ENCODE measurements around the gene ALKBH5. TPM values are rescaled to one million over a fixed set of nuclear protein-coding genes. Genes with fewer than 3 reads are reported as not detected.

ALKBH5 gene
- total and polyA plus RNA-seq, 2 experiments from 2014 or later: 32.2 to 117 TPM

DNA sequence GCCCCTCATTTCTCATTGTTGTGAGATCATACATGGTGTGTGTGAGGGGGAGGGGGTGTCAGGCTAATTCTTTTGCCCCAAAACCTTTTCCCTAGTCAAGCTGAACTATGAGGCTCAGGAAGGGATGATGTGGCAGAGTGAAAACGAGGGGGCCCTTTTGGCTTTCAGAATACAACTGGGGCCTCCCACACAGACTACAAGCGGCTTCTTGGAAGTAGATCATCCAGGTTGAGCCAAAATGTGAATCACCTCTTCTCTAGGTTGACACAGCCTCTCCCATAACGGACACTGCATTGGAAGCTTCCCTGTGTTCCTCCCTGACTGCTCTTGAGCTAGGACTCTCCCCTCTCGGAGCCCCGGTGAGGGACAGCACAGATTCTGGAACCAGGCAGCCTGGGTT lies 2.3 kb upstream of the ALKBH5 start:
- peaks cover 25% of the 10 kb centered on the region; the same call in 2 of the 3 replicates for H3K4me1 Mint-ChIP-seq
- Histone ChIP-seq H3K36me3 (ENCODE audit: insufficient read depth) (peaks cover 7% of the 10 kb centered on the region; the same call in 1 of the 2 replicates), H4K20me1 (replicated peaks; ENCODE audit: insufficient read depth) (peaks cover 17% of the 10 kb centered on the region), H3K27ac (ENCODE audit: low read depth) (no peak overlapping the region), H3K4me2 (no peak overlapping the region), H3K4me1 (ENCODE audit: insufficient read depth) (peaks cover 13% of the 10 kb centered on the region), H3K27me3 (ENCODE audit: insufficient read depth) (no peaks in the 10 kb centered on the region), H3K79me2 (replicated peaks; ENCODE audit: insufficient read depth) (peaks cover 22% of the 10 kb centered on the region), H3F3A (replicated peaks; ENCODE audit: low read depth) (peaks cover 17% of the 10 kb centered on the region), H2AFZ (no peak overlapping the region), H3K4me3 (no peak overlapping the region), H3K9me2 (ENCODE audit: insufficient read depth) (no peaks in the 10 kb centered on the region)
- H3K36me3 Mint-ChIP-seq (ENCODE audit: low read depth): peaks cover 12% of the 10 kb centered on the region
- no peaks in the 10 kb centered on the region for H3K9me3 Mint-ChIP-seq
- ATAC-seq (no peak), DNase-seq (ENCODE audit: low spot score) (no peak)
- TF ChIP-seq NANOG (IDR thresholded peaks at IDR 0.05; ENCODE audit: borderline replicate concordance): no peak
- H3K4me3 Mint-ChIP-seq: no peak overlapping the region; the same call in 2 of the 3 replicates
- peaks cover 13% of the 10 kb centered on the region for H3K27me3 Mint-ChIP-seq (ENCODE audit: insufficient read depth, low read depth, poor library complexity)
- peak overlapping the region; percentile 67; the same call in 1 of the 2 replicates for H3K27ac Mint-ChIP-seq

GRCh38 chr17:18182110-18182977 lies 1.3 kb upstream of the ALKBH5 start:
- peaks cover 13% of the 10 kb centered on the region for H3K27me3 Mint-ChIP-seq (ENCODE audit: insufficient read depth, low read depth, poor library complexity)
- peak; percentile 5 for ATAC-seq
- TF ChIP-seq POLR2AphosphoS5 (IDR thresholded peaks at IDR 0.05; ENCODE audit: low read depth) (no peak), EZH2 (IDR thresholded peaks at IDR 0.05; ENCODE audit: low read depth, unreplicated experiment) (no peak), ZNF331 (CRISPR knock-in tag; IDR thresholded peaks at IDR 0.05; ENCODE audit: low read depth) (no peak), CREB1 (CRISPR knock-in tag; IDR thresholded peaks at IDR 0.05; ENCODE audit: low read depth) (no peak), NANOG (IDR thresholded peaks at IDR 0.05; ENCODE audit: borderline replicate concordance) (no peak), JUNB (IDR thresholded peaks at IDR 0.05; ENCODE audit: unreplicated experiment) (no peak), STAT1 (IDR thresholded peaks at IDR 0.05; ENCODE audit: unreplicated experiment) (no peak), EZH2phosphoT487 (IDR thresholded peaks at IDR 0.05; ENCODE audit: unreplicated experiment) (no peak), ZNF462 (CRISPR knock-in tag; IDR thresholded peaks at IDR 0.05) (no peak)
- TF ChIP-seq, protein P1, sequence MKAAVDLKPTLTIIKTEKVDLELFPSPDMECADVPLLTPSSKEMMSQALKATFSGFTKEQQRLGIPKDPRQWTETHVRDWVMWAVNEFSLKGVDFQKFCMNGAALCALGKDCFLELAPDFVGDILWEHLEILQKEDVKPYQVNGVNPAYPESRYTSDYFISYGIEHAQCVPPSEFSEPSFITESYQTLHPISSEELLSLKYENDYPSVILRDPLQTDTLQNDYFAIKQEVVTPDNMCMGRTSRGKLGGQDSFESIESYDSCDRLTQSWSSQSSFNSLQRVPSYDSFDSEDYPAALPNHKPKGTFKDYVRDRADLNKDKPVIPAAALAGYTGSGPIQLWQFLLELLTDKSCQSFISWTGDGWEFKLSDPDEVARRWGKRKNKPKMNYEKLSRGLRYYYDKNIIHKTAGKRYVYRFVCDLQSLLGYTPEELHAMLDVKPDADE (IDR thresholded peaks at IDR 0.05): no peak
- TF ChIP-seq, protein P2, sequence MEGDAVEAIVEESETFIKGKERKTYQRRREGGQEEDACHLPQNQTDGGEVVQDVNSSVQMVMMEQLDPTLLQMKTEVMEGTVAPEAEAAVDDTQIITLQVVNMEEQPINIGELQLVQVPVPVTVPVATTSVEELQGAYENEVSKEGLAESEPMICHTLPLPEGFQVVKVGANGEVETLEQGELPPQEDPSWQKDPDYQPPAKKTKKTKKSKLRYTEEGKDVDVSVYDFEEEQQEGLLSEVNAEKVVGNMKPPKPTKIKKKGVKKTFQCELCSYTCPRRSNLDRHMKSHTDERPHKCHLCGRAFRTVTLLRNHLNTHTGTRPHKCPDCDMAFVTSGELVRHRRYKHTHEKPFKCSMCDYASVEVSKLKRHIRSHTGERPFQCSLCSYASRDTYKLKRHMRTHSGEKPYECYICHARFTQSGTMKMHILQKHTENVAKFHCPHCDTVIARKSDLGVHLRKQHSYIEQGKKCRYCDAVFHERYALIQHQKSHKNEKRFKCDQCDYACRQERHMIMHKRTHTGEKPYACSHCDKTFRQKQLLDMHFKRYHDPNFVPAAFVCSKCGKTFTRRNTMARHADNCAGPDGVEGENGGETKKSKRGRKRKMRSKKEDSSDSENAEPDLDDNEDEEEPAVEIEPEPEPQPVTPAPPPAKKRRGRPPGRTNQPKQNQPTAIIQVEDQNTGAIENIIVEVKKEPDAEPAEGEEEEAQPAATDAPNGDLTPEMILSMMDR (conservative IDR thresholded peaks at IDR 0.05; ENCODE audit: low read depth in 2 of 2): no peak

More at GRCh38 chr17:18182110-18182977, 1.3 kb upstream of the ALKBH5 start:
- Histone ChIP-seq H3K79me2 (replicated peaks; ENCODE audit: insufficient read depth) (peaks cover 32% of the 10 kb centered on the region), H3K4me2 (peak overlapping the region; percentile 90), H3K27me3 (ENCODE audit: insufficient read depth) (no peaks in the 10 kb centered on the region), H3K4me1 (ENCODE audit: insufficient read depth) (peaks cover 23% of the 10 kb centered on the region), H2AFZ (peak overlapping the region; percentile 56), H3K27ac (ENCODE audit: low read depth) (peak overlapping the region; percentile 78), H3K36me3 (ENCODE audit: insufficient read depth) (peaks cover 7% of the 10 kb centered on the region; the same call in 1 of the 2 replicates), H3F3A (replicated peaks; ENCODE audit: low read depth) (peaks cover 18% of the 10 kb centered on the region), H4K20me1 (replicated peaks; ENCODE audit: insufficient read depth) (peaks cover 27% of the 10 kb centered on the region), H3K9me2 (ENCODE audit: insufficient read depth) (no peaks in the 10 kb centered on the region), H3K4me3 (peak overlapping the region; percentile 67)
- H3K36me3 Mint-ChIP-seq (ENCODE audit: low read depth): peaks cover 17% of the 10 kb centered on the region
- peaks cover 35% of the 10 kb centered on the region for H3K4me1 Mint-ChIP-seq
- H3K4me3 Mint-ChIP-seq: peak overlapping the region; percentile 94
- DNase-seq (ENCODE audit: low spot score): peak; percentile 34
- no peaks in the 10 kb centered on the region for H3K9me3 Mint-ChIP-seq
- peak overlapping the region; percentile 99 for H3K27ac Mint-ChIP-seq

All from GM23338 (cell line).